Neuron (in vitro differentiated cells): Measurements from ENCODE around the gene TNP2.

Experiments
- H2AFZ ChIP-seq: one replicate; pipeline ENCODE4 v1.6.1; 2013; ENCODE audit warnings: low read depth, mild to moderate bottlenecking, inconsistent platforms, low read length, moderate library complexity
- H3K27me3 ChIP-seq: one replicate; pipeline ENCODE4 v1.6.1; 2013; ENCODE audit warnings: low read length; ENCODE audit not compliant: insufficient read depth
- H3K36me3 ChIP-seq: one replicate; pipeline ENCODE4 v1.6.1; 2013; ENCODE audit warnings: low read length; ENCODE audit not compliant: insufficient read depth
- H3K4me1 ChIP-seq: one replicate; pipeline ENCODE4 v1.6.1; 2013; ENCODE audit warnings: low read length; ENCODE audit not compliant: insufficient read depth
- H3K4me3 ChIP-seq: 2 replicates; pipeline ENCODE4 v1.5.1; 2013; ENCODE audit warnings: mild to moderate bottlenecking, low read length, moderate library complexity
- H3K9me3 ChIP-seq: one replicate; pipeline ENCODE4 v1.6.1; 2013; ENCODE audit warnings: low read length

The TNP2 gene

GRCh38 chr16:11241480-11242204 lies 27.5 kb downstream of the TNP2 start:
- no peaks in the 10 kb centered on the region for H3K4me1 ChIP-seq
- H3K36me3 ChIP-seq = no peaks in the 10 kb centered on the region
- H3K4me3 ChIP-seq = no peak overlapping the region
- H3K27me3 ChIP-seq = no peaks in the 10 kb centered on the region
- peaks cover 2% of the 10 kb centered on the region for H3K9me3 ChIP-seq
- no peak overlapping the region for H2AFZ ChIP-seq

- no peak overlapping the region for H3K4me3 ChIP-seq
- H3K4me1 ChIP-seq = no peaks in the 10 kb centered on the region
- H3K36me3 ChIP-seq = no peaks in the 10 kb centered on the region
- H3K9me3 ChIP-seq = peaks cover 2% of the 10 kb centered on the region
- H3K27me3 ChIP-seq = no peaks in the 10 kb centered on the region
- H2AFZ ChIP-seq = no peak overlapping the region
Measured at GRCh38 chr16:11240636-11241473, 28.3 kb downstream of the TNP2 start.

- no peaks in the 10 kb centered on the region for H3K36me3 ChIP-seq
Measured at GRCh38 chr16:11239644-11240632, 29.2 kb downstream of the TNP2 start.

GRCh38 chr16:11238272-11239202 lies 30.6 kb downstream of the TNP2 start:
- peaks cover 2% of the 10 kb centered on the region for H3K9me3 ChIP-seq
- H3K36me3 ChIP-seq = no peaks in the 10 kb centered on the region
- no peak overlapping the region for H3K4me3 ChIP-seq
- H3K27me3 ChIP-seq = no peaks in the 10 kb centered on the region
- no peak overlapping the region for H2AFZ ChIP-seq
- H3K4me1 ChIP-seq = no peaks in the 10 kb centered on the region

More at GRCh38 chr16:11239644-11240632, 29.2 kb downstream of the TNP2 start:
- H2AFZ ChIP-seq = no peak overlapping the region
- peaks cover 2% of the 10 kb centered on the region for H3K9me3 ChIP-seq
- H3K4me1 ChIP-seq = no peaks in the 10 kb centered on the region
- no peak overlapping the region for H3K4me3 ChIP-seq
- no peaks in the 10 kb centered on the region for H3K27me3 ChIP-seq

- H3K27me3 ChIP-seq = no peaks in the 10 kb centered on the region
- no peak overlapping the region for H3K4me3 ChIP-seq
- H3K36me3 ChIP-seq = no peaks in the 10 kb centered on the region
- peaks cover 2% of the 10 kb centered on the region for H3K9me3 ChIP-seq
- no peaks in the 10 kb centered on the region for H3K4me1 ChIP-seq
- H2AFZ ChIP-seq = no peak overlapping the region
Measured at GRCh38 chr16:11236461-11237254, 32.5 kb downstream of the TNP2 start.

GRCh38 chr16:11235703-11235991 lies 33.5 kb downstream of the TNP2 start:
- H2AFZ ChIP-seq = no peak overlapping the region
- H3K4me3 ChIP-seq = no peak overlapping the region
- H3K9me3 ChIP-seq = peaks cover 2% of the 10 kb centered on the region
- peaks cover 4% of the 10 kb centered on the region for H3K4me1 ChIP-seq
- H3K27me3 ChIP-seq = no peaks in the 10 kb centered on the region
- H3K36me3 ChIP-seq = no peaks in the 10 kb centered on the region

GRCh38 chr16:11234884-11235702 lies 34.0 kb downstream of the TNP2 start:
- Histone ChIP-seq H2AFZ (no peak overlapping the region), H3K27me3 (no peaks in the 10 kb centered on the region), H3K36me3 (no peaks in the 10 kb centered on the region), H3K9me3 (peaks cover 2% of the 10 kb centered on the region), H3K4me1 (peaks cover 4% of the 10 kb centered on the region), H3K4me3 (no peak overlapping the region)

GRCh38 chr16:11233727-11234376 lies 35.3 kb downstream of the TNP2 start:
- Histone ChIP-seq H3K4me1 (peaks cover 4% of the 10 kb centered on the region), H3K4me3 (no peak overlapping the region), H3K9me3 (peaks cover 2% of the 10 kb centered on the region), H3K36me3 (no peaks in the 10 kb centered on the region), H3K27me3 (no peaks in the 10 kb centered on the region), H2AFZ (no peak overlapping the region)

- H2AFZ ChIP-seq = no peak overlapping the region
- peaks cover 4% of the 10 kb centered on the region for H3K4me1 ChIP-seq
- no peaks in the 10 kb centered on the region for H3K9me3 ChIP-seq
- no peaks in the 10 kb centered on the region for H3K36me3 ChIP-seq
- H3K4me3 ChIP-seq = no peak overlapping the region
- H3K27me3 ChIP-seq = no peaks in the 10 kb centered on the region
Measured at GRCh38 chr16:11232852-11233726, 36.0 kb downstream of the TNP2 start.

GRCh38 chr16:11232302-11232851 lies 36.7 kb downstream of the TNP2 start:
- peaks cover 4% of the 10 kb centered on the region for H3K4me1 ChIP-seq

More at GRCh38 chr16:11232302-11232851, 36.7 kb downstream of the TNP2 start:
- Histone ChIP-seq H3K27me3 (no peaks in the 10 kb centered on the region), H3K36me3 (no peaks in the 10 kb centered on the region), H3K4me3 (no peak overlapping the region), H2AFZ (no peak overlapping the region), H3K9me3 (no peaks in the 10 kb centered on the region)
